Uterus (tissue), 4 donors: ENCODE measurements around the gene GBP4. TPM values are rescaled to one million over a fixed set of nuclear protein-coding genes. Genes with fewer than 3 reads are reported as not detected.

Experiments used
- DNase-seq, 2 donors: peaks; one replicate each; pipeline ENCODE4 v3.0.0-alpha.2; 2019 to 2020
- H3K27ac ChIP-seq, 2 donors: fragments of 200-600 bp; sonication (generic); 1 replicate in 1 of 2; 2 replicates in 1 of 2; pipeline ENCODE4 v1.5.1; 2016 to 2018
- H3K27me3 ChIP-seq, 2 donors: fragments of 200-600 bp; sonication (generic); one replicate each; pipeline ENCODE4 v1.5.1; 2018 to 2019; ENCODE audit warnings: control low read depth in 1 of 2
- H3K36me3 ChIP-seq, 2 donors: fragments of 200-600 bp; sonication (generic); one replicate each; pipeline ENCODE4 v1.5.1; 2019; ENCODE audit warnings: control low read depth in 1 of 2
- H3K4me1 ChIP-seq, 2 donors: fragments of 200-600 bp; sonication (generic); one replicate each; pipeline ENCODE4 v1.5.1; 2018 to 2019; ENCODE audit warnings: control low read depth in 1 of 2
- H3K4me3 ChIP-seq, 2 donors: fragments of 200-600 bp; sonication (generic); 1 replicate in 1 of 2; 2 replicates in 1 of 2; pipeline ENCODE4 v1.5.1; 2018 to 2019; ENCODE audit warnings: mild to moderate bottlenecking in 1 of 2
- H3K9me3 ChIP-seq, 2 donors: fragments of 200-600 bp; sonication (generic); one replicate each; pipeline ENCODE4 v1.5.1; 2019; ENCODE audit warnings: control low read depth in 1 of 2
- POLR2A ChIP-seq, 2 donors: fragments of 450-650 bp; IDR thresholded peaks; one replicate each; pipeline ENCODE4 v1.6.1; 2016; ENCODE audit warnings: antibody characterized with exemption in 2 of 2, mild to moderate bottlenecking in 1 of 2, moderate library complexity in 1 of 2
- intact Hi-C: fragments of 100-400 bp; cut with DNase I; formaldehyde crosslinking; loops from one replicate; pipeline ENCODE4 v1.15.1; 2023; ENCODE audit warnings: low total_unique reads
- total RNA-seq, 4 donors: library from RNA; depleted of rRNA in 3 of 4; stranded (reverse); fragments of >200 nt in 3 of 4; gene quantifications; one replicate each; pipeline versions ENCODE4 v1.1.0 to v1.2.4, GENCODE V29; 2014 to 2023
- TF ChIP-seq, protein P1 (sequence below), 4 experiments: fragments of 200-600 bp in 2 of 4; fragments of 450-650 bp in 2 of 4; sonication (generic) in 2 of 4; IDR thresholded peaks; one replicate each; pipeline ENCODE4 v1.5.1; 2016 to 2019; ENCODE audit warnings: antibody characterized with exemption in 4 of 4, mild to moderate bottlenecking in 2 of 4, moderate library complexity in 1 of 4
- donor health status: DM: yes; HTN: yes; CAD: no.

GBP4 gene
- total RNA-seq, 4 donors from 2014 or later, result 11.1 to 99.4 (median 18.3) TPM

GRCh38 chr1:89146721-89147120 lies 52.0 kb downstream of the GBP4 start:
- no peak overlapping the region for H3K27ac ChIP-seq
- TF ChIP-seq, protein P1, sequence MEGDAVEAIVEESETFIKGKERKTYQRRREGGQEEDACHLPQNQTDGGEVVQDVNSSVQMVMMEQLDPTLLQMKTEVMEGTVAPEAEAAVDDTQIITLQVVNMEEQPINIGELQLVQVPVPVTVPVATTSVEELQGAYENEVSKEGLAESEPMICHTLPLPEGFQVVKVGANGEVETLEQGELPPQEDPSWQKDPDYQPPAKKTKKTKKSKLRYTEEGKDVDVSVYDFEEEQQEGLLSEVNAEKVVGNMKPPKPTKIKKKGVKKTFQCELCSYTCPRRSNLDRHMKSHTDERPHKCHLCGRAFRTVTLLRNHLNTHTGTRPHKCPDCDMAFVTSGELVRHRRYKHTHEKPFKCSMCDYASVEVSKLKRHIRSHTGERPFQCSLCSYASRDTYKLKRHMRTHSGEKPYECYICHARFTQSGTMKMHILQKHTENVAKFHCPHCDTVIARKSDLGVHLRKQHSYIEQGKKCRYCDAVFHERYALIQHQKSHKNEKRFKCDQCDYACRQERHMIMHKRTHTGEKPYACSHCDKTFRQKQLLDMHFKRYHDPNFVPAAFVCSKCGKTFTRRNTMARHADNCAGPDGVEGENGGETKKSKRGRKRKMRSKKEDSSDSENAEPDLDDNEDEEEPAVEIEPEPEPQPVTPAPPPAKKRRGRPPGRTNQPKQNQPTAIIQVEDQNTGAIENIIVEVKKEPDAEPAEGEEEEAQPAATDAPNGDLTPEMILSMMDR (IDR thresholded peaks at IDR 0.05), result no peak
- TF ChIP-seq POLR2A (IDR thresholded peaks at IDR 0.05), result no peak
- intact Hi-C loops, result no loop called here

DNA sequence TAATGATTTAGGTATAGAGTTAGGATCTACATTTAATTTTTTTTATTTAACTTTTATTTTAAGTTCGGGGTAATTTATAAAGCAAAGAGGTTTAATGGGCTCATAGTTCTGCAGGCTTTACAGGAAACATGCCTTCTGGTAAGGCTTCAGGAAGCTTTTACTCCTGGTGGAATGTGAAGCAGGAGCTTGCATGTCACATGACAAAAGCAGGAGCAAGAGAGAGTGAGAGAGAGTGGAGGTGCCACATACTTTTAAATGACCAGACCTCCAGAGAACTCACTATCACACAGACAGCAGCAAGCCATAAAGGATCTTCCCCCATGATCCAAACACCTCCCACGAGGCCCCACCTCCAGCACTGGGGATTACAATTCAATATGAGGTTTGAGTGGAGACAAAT lies 55.3 kb downstream of the GBP4 start:
- H3K4me3 ChIP-seq, result no peak overlapping the region
- H3K36me3 ChIP-seq, result no peaks in the 10 kb centered on the region
- no peaks in the 10 kb centered on the region for H3K9me3 ChIP-seq
- DNase-seq, result no peak
- no peaks in the 10 kb centered on the region for H3K27me3 ChIP-seq
- intact Hi-C loops, result no loop called here
- no peaks in the 10 kb centered on the region for H3K4me1 ChIP-seq
- H3K27ac ChIP-seq, result no peak overlapping the region
- no peak for TF ChIP-seq POLR2A (IDR thresholded peaks at IDR 0.05)
- TF ChIP-seq, protein P1 (IDR thresholded peaks at IDR 0.05), result no peak

More at GRCh38 chr1:89146721-89147120, 52.0 kb downstream of the GBP4 start:
- H3K9me3 ChIP-seq, result no peaks in the 10 kb centered on the region
- H3K27me3 ChIP-seq, result no peaks in the 10 kb centered on the region
- H3K36me3 ChIP-seq, result no peaks in the 10 kb centered on the region
- H3K4me3 ChIP-seq, result no peak overlapping the region
- no peak for DNase-seq
- H3K4me1 ChIP-seq, result no peaks in the 10 kb centered on the region

GRCh38 chr1:89142160-89142559 lies 56.6 kb downstream of the GBP4 start:
- DNase-seq, result no peak
- Histone ChIP-seq H3K4me3 (no peak overlapping the region), H3K27ac (no peak overlapping the region), H3K36me3 (no peaks in the 10 kb centered on the region), H3K27me3 (no peaks in the 10 kb centered on the region), H3K4me1 (no peaks in the 10 kb centered on the region), H3K9me3 (no peaks in the 10 kb centered on the region)
- intact Hi-C loops, result no loop called here
- TF ChIP-seq, protein P1 (IDR thresholded peaks at IDR 0.05), result no peak
- TF ChIP-seq POLR2A (IDR thresholded peaks at IDR 0.05), result no peak

DNA sequence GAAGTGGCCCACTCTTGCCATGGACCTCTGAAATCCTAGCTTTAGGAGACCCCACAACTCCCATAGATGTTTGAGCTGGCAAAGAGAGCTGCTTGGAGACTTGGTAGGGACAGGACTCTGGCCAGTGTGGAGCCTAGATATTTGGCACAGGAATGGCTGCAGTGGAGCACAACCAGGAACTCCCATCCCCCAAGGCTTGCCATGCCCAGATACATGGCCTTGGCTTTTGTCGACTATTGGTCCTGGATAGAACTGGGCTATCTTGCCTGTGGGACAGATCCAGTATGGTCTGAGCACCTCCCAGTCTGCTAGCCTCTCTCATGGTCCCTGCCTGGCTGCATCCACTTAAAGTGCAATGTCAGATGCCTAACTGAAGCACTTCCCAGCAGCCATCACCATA lies 65.0 kb downstream of the GBP4 start:
- TF ChIP-seq, protein P1 (IDR thresholded peaks at IDR 0.05), result no peak
- no peak for TF ChIP-seq POLR2A (IDR thresholded peaks at IDR 0.05)
- no peaks in the 10 kb centered on the region for H3K9me3 ChIP-seq
- no peaks in the 10 kb centered on the region for H3K4me1 ChIP-seq
- no peak for DNase-seq
- no peaks in the 10 kb centered on the region for H3K27me3 ChIP-seq
- H3K27ac ChIP-seq, result no peak overlapping the region
- intact Hi-C loops, result no loop called here
- no peaks in the 10 kb centered on the region for H3K36me3 ChIP-seq
- H3K4me3 ChIP-seq, result no peak overlapping the region

Other genes starting within 250 kb of the GBP4 start
- gene KYAT3, start 206.3 kb downstream of the GBP4 start, total RNA-seq, result 10 to 100 TPM in 3 of 4 donors, 1 to 10 TPM in 1; 8.5 to 36.3 (median 27.8) TPM
- 10 to 100 TPM; 20.0 to 27.1 (median 22.5) TPM for gene RBMXL1, start 206.3 kb downstream of the GBP4 start, total RNA-seq
- 10 to 100 TPM; 11.2 to 38.6 (median 20.5) TPM for gene GBP3, start 176.1 kb downstream of the GBP4 start, total RNA-seq
- gene GBP1, start 133.7 kb downstream of the GBP4 start, total RNA-seq, result 10 to 100 TPM; 57.9 to 86.6 (median 78.5) TPM
- gene GBP2, start 72.8 kb downstream of the GBP4 start, total RNA-seq, result 10 to 100 TPM; 18.4 to 95.0 (median 50.5) TPM
- gene GBP7, start 22.9 kb downstream of the GBP4 start, total RNA-seq, result not detected
- 1 to 10 TPM in 1 of 4 donors, under 1 TPM in 2, not detected in 1; 0.26 to 1.6 (median 0.83) TPM for gene GBP5, start 73.9 kb upstream of the GBP4 start, total RNA-seq
- gene GBP6, start 165.1 kb upstream of the GBP4 start, total RNA-seq, result not detected